Natural killer cell treated with Interleukin-12 subunit alpha and Interleukin-12 subunit beta and Interleukin-15 and Interleukin-18, amount 100 ng/mL, for 72 hours (primary cell): ENCODE data around the gene DLGAP1. TPM values are rescaled to one million over a fixed set of nuclear protein-coding genes. Genes with fewer than 3 reads are reported as not detected.

Source experiments
- ATAC-seq, 2 donors: fragments of 150-1000 bp; cut with Tn5 transposase in 1 of 2; sonication (Bioruptor Pico), chemical (Tn5 transposase) in 1 of 2; 2 replicates each; pipeline ENCODE4 v1.10.0; 2021
- DNase-seq: peaks from one replicate; pipeline ENCODE4 v3.0.0; 2022; ENCODE audit warnings: low spot score
- H3K27ac Mint-ChIP-seq, 2 donors: 1 replicate in 1 of 2; 2 replicates in 1 of 2; pipeline ENCODE4 v1.8.0; 2022; ENCODE audit warnings: mixed read lengths in 2 of 2, mild to moderate bottlenecking in 1 of 2, moderate library complexity in 1 of 2
- H3K27me3 Mint-ChIP-seq, 2 donors: 1 replicate in 1 of 2; 2 replicates in 1 of 2; pipeline ENCODE4 v1.8.0; 2022; ENCODE audit warnings: mixed read lengths in 2 of 2
- H3K36me3 Mint-ChIP-seq: one replicate; pipeline ENCODE4 v1.8.0; 2022; ENCODE audit warnings: mixed read lengths
- H3K4me1 Mint-ChIP-seq, 2 donors: 1 replicate in 1 of 2; 2 replicates in 1 of 2; pipeline ENCODE4 v1.8.0; 2022; ENCODE audit warnings: low read depth in 2 of 2, mixed read lengths in 2 of 2, mild to moderate bottlenecking in 1 of 2
- H3K4me3 Mint-ChIP-seq: one replicate; pipeline ENCODE4 v1.8.0; 2022; ENCODE audit warnings: mixed read lengths
- H3K9me3 Mint-ChIP-seq: 2 replicates; pipeline ENCODE4 v1.8.0; 2022; ENCODE audit warnings: mixed read lengths
- total RNA-seq, 2 donors: library from RNA; stranded (reverse); gene quantifications; one replicate each; pipeline ENCODE4 v1.2.3, GENCODE V29; 2022

DLGAP1 gene
- total RNA-seq, 2 donors from 2014 or later: not detected

DNA sequence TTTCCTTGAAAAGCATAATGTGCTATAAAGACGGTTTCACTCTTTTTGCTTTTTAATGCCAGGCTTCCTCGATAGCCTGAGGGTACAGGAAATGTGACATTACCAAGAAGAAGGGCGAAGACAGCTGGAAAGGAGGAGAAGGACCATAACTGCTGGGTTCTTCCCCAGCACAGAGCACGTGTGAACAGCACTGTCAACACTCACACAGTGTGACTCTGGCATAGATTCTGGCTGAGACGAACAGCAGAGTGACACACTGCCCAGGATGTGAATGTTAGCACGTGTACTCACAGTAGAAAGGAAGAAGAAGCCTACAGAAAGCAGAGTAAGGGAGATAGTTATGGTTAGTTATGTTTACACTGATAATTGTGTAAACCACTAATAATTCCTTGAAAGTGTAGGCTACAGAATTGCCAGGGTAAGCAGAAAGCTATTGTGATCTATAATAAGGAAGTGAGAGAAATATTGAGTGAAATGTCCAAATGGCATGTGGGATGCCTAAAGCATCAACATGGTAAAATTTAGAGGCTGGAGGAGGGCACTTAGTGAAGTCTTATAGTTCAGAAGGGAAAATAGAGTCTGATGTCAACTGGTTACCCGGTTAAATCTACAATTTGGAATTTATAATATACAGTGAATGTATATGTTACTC is 198.2 kb downstream of the DLGAP1 start:
- no peak for DNase-seq
- Mint-ChIP-seq H3K9me3 (no peaks in the 10 kb centered on the region), H3K4me1 (no peaks in the 10 kb centered on the region), H3K27me3 (no peaks in the 10 kb centered on the region), H3K4me3 (no peak overlapping the region), H3K36me3 (no peaks in the 10 kb centered on the region), H3K27ac (no peak overlapping the region)
- no peak for ATAC-seq

DNA sequence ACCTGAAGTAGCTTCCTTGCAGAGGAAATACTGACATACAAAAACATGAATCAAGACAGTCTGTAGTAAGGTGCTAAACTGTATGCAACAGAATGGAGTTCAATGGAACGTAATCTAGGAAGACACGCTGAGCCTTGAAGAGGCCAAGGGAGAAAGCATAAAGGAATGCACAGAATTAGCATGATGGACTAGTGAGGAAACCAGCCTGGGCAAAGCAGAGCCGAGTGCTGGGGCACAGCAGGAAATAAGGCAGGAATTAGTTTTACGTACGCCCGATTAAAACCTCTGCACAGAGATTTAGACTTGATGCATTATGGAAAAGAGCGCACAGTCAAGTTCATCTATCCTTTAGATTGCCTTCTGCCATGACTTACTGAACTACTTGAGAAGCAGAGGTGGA is 200.3 kb downstream of the DLGAP1 start:
- H3K9me3 Mint-ChIP-seq: no peaks in the 10 kb centered on the region
- no peak overlapping the region for H3K27ac Mint-ChIP-seq
- no peak overlapping the region for H3K4me3 Mint-ChIP-seq
- no peaks in the 10 kb centered on the region for H3K4me1 Mint-ChIP-seq
- no peaks in the 10 kb centered on the region for H3K27me3 Mint-ChIP-seq
- DNase-seq (no peak), ATAC-seq (no peak)
- H3K36me3 Mint-ChIP-seq: no peaks in the 10 kb centered on the region

DNA sequence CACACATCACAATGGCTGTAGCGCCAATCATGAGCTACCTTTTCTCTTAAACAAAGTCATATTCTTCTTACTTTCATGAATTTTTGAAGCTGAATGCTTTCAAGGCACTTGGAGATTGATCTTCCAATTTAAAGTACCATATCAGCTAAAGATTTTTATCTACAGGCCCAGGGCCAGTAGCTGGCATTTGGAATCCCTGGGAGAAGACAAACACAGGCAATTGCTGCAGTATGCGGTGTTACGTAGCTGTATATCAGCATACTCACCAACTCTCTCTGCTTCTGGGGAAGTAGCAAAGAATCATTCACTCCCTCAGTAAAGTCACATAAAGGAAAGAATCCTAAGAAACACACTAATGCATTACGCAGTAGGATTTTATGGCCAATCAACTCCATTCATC is 202.3 kb downstream of the DLGAP1 start:
- Mint-ChIP-seq H3K27me3 (no peaks in the 10 kb centered on the region), H3K36me3 (no peaks in the 10 kb centered on the region), H3K4me1 (no peaks in the 10 kb centered on the region), H3K27ac (no peak overlapping the region), H3K4me3 (no peak overlapping the region), H3K9me3 (peaks cover 10% of the 10 kb centered on the region)
- ATAC-seq (no peak), DNase-seq (no peak)

DNA sequence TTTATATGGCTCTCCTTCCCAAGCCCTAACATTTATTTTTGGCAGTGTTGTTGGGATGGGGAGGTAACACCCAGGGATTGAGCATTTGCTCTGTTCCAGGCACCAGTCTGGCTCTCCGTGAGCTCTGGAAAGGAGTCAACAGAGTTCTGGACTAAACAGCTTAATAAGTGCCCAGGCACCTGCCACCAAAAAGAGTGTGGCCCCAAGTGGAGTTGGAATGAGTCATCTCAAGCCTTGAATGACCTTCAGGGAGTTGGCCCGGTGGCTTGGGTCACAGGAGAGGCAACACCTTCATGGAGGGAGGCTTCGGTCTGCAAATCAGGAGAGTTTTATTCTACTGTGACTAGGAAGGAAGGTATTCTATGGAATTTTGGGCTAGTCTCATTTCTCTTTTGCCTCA is 203.2 kb downstream of the DLGAP1 start:
- Mint-ChIP-seq H3K4me1 (no peaks in the 10 kb centered on the region), H3K27ac (no peak overlapping the region), H3K4me3 (no peak overlapping the region), H3K27me3 (no peaks in the 10 kb centered on the region), H3K36me3 (no peaks in the 10 kb centered on the region), H3K9me3 (peaks cover 11% of the 10 kb centered on the region)
- DNase-seq: no peak
- ATAC-seq: no peak

DNA sequence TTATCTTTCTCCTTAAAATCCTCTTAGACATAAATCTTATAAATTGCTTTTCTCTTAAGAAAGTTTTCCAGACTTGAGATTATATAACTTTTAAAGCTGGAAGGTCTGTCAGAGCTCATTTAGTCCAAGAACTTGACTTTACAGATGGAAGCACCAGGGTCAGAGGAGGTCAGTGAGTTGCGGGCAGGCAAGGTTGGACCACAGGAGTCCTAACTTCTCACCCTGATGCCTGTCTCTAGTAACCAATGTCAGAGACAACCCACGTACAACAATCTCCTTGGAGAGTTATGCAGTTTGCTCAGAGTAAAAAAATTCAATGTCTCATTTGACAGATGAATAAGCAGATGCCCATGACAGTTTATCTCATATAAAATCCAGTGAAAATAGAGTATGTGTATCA is 203.9 kb downstream of the DLGAP1 start:
- Mint-ChIP-seq H3K9me3 (peaks cover 14% of the 10 kb centered on the region), H3K4me3 (no peak overlapping the region), H3K36me3 (no peaks in the 10 kb centered on the region), H3K27ac (no peak overlapping the region), H3K27me3 (no peaks in the 10 kb centered on the region), H3K4me1 (no peaks in the 10 kb centered on the region)
- no peak for DNase-seq
- ATAC-seq: no peak

DNA sequence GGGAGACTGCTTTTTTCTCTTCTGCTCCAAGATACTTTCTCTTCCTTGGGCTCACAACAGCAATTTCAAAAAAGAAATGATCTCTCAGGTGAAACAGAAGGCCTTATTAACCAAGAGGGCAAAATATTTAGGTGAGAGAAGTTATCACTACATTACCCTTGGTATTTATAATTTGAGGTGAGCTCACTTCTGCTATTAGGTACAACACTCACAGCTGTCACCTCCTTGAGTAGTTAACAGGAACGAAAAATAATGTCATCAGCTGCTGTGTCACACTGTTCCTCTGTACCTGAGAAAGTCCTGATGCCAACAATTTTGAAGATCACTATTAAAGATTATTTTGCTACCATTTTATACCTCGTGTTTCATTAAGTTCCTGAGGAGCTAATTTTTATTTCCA is 205.0 kb downstream of the DLGAP1 start:
- Mint-ChIP-seq H3K4me3 (no peak overlapping the region), H3K27ac (no peak overlapping the region), H3K9me3 (peaks cover 14% of the 10 kb centered on the region), H3K36me3 (no peaks in the 10 kb centered on the region), H3K4me1 (no peaks in the 10 kb centered on the region), H3K27me3 (no peaks in the 10 kb centered on the region)
- ATAC-seq: no peak
- DNase-seq: no peak

DNA sequence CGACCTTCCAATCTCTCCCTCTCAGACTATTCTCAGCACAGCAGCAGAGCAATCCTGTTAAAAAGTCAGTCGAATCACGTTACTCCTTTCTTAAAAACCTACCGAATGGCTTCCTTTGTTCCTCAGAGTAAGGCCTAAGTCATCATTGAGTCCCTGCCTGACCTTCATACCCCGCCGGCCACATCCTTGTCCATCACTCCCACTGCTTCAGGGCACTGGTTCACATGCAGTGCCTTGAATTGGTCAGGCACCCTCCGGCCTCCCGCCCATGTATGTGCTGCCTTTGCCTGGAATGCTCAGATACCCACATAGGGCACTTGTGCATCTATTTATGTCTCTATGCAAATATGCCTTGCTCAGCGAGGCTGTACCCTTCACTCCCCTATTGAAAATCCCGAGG is 206.4 kb downstream of the DLGAP1 start:
- Mint-ChIP-seq H3K27ac (no peak overlapping the region), H3K4me3 (no peak overlapping the region), H3K27me3 (no peaks in the 10 kb centered on the region), H3K9me3 (peaks cover 14% of the 10 kb centered on the region), H3K4me1 (no peaks in the 10 kb centered on the region), H3K36me3 (no peaks in the 10 kb centered on the region)
- no peak for ATAC-seq
- DNase-seq: no peak

DNA sequence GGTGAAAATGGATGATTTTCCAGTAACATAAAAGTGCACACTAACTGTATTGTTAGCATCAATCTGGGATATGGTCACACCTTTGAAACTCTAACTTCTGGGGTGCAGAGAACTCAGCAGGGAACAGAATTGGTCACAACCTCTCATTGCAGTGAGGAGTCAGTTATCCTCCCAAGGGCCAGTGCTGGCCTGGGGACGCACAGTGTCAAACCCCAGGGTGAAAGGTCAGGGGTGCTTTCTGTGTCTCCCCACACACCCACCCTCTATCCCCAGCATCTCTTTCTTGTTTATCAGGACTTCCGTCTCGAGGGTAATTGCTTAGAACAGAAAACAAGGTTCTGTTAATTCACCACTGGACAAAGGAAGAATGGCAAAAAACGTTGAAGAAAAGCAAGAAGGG is 208.7 kb downstream of the DLGAP1 start:
- Mint-ChIP-seq H3K27me3 (no peaks in the 10 kb centered on the region), H3K4me1 (no peaks in the 10 kb centered on the region), H3K9me3 (peaks cover 14% of the 10 kb centered on the region), H3K27ac (no peak overlapping the region), H3K4me3 (no peak overlapping the region), H3K36me3 (no peaks in the 10 kb centered on the region)
- ATAC-seq (no peak), DNase-seq (no peak)

DNA sequence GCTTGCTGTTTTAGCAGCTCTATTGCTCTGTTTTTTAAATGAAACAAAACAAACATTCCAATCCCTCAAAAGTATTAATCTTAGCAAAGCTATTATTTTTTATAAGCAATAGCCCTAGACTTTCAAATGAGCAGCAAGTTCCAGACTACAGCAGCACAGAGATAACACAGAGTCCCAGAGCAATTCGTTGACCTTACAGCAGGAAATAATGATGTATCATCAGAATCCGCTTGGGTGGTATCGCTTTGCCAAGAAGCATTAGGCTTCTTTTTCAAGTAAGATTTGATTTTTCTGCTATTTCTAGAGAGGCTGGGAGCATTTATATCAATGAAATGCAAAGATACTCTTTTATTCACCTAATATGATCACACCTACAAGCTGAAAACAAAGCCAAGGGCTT is 209.7 kb downstream of the DLGAP1 start:
- DNase-seq: no peak
- peaks cover 14% of the 10 kb centered on the region for H3K9me3 Mint-ChIP-seq
- H3K4me3 Mint-ChIP-seq: no peak overlapping the region
- ATAC-seq: no peak
- H3K36me3 Mint-ChIP-seq: no peaks in the 10 kb centered on the region
- no peak overlapping the region for H3K27ac Mint-ChIP-seq
- H3K27me3 Mint-ChIP-seq: no peaks in the 10 kb centered on the region
- no peaks in the 10 kb centered on the region for H3K4me1 Mint-ChIP-seq

DNA sequence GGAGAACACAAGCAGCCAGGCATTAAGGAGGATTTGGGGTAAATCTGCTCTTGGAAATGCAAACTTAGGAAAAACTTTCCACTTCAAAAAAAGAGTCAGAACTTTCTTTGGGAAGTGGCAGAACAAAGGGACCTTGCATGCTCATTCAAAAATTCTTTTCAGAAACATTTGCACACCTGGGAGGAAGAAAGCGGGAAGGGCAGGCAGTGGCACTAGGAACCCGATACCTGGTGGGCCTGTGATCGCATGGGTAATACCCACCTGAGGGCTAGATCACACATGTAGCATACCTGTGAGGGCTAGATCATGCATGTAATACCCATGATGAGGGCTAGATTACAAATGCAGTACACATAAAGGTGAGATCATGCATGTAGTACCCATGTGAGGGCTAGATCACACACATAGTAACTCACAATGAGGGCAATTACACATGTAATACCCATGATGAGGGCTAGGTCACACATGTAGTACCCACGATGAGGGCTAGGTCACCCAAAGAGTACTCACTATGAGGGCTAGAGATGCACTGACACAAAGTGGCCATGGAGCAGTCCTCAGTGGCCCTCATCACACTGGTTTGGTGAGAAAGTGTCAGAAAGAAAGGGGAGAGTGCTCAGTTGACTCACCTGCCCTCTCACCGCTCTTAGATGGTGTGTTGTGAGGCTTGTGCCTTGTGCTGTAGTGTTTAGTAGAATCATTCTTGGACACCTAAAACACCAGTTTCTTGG is 212.5 kb downstream of the DLGAP1 start:
- ATAC-seq: no peak
- no peaks in the 10 kb centered on the region for H3K36me3 Mint-ChIP-seq
- no peaks in the 10 kb centered on the region for H3K27me3 Mint-ChIP-seq
- H3K9me3 Mint-ChIP-seq: peaks cover 4% of the 10 kb centered on the region
- DNase-seq: no peak
- no peaks in the 10 kb centered on the region for H3K4me1 Mint-ChIP-seq
- H3K27ac Mint-ChIP-seq: no peak overlapping the region
- H3K4me3 Mint-ChIP-seq: no peak overlapping the region

DNA sequence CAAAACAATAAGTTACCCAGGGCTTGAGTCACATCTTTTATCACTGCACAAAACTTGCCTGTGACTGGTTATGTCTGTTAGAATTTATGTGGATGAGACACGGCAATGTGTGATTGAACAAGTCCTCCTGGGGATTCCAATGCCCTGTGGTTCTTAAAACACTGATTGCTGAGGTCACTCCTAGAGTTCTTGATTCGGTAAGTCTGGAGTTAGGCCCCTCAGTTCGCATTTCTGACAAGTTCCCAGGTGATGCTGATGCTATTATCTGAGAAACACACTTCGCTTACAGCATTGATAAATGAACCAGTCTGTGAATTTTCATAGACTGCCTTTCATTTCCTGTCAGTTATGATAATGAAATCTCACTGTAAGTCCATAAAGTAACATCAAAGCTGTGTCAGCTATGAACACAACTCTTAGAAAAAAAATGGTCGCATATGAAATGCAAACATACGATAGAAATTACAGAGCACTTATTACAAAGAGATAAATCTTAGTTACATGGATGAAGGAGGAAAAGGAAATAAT is 214.0 kb downstream of the DLGAP1 start:
- H3K4me1 Mint-ChIP-seq: no peaks in the 10 kb centered on the region
- H3K4me3 Mint-ChIP-seq: no peak overlapping the region
- H3K27me3 Mint-ChIP-seq: no peaks in the 10 kb centered on the region
- H3K36me3 Mint-ChIP-seq: no peaks in the 10 kb centered on the region
- no peaks in the 10 kb centered on the region for H3K9me3 Mint-ChIP-seq
- no peak overlapping the region for H3K27ac Mint-ChIP-seq
- no peak for ATAC-seq
- DNase-seq: no peak

DNA sequence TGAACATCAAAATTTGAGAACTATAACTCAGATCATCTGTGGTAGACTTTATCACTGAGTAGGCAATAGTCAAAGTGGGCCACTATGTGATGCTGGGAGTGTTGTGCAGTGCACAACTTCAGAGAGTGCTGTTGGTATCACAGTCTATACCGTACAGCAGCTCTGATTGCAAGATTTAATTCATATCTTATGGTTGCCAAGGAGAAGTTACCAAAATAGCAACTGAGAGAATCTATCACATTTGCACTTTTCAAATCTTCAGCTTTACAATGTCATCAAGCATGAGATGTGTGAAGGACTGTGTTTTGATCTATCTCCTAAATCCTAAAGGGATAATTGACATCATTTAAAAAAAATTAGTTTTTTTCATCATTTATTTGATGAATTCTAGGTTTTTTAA is 216.1 kb downstream of the DLGAP1 start:
- H3K27me3 Mint-ChIP-seq: no peaks in the 10 kb centered on the region
- no peaks in the 10 kb centered on the region for H3K36me3 Mint-ChIP-seq
- H3K9me3 Mint-ChIP-seq: no peaks in the 10 kb centered on the region
- H3K27ac Mint-ChIP-seq: no peak overlapping the region
- no peak overlapping the region for H3K4me3 Mint-ChIP-seq
- ATAC-seq (no peak), DNase-seq (no peak)
- H3K4me1 Mint-ChIP-seq: no peaks in the 10 kb centered on the region

DNA sequence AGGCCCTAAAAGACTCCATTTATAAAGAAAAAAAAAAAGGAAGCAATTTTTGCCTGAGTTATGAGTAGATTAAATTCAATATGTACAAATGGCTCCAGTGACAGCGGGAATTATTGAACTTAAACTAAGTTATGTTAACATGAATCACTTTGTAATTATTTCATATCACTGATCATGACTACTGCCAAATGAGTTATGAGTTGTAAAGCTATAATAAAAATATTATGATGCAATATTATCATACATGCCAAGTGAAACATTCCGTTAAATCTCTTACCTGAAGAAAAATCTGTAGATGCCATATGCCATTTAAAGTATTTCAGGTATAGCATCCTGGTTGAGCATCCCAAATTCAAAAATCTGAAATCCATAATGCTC is 217.5 kb downstream of the DLGAP1 start:
- no peak overlapping the region for H3K27ac Mint-ChIP-seq
- no peaks in the 10 kb centered on the region for H3K36me3 Mint-ChIP-seq
- ATAC-seq (no peak), DNase-seq (no peak)
- no peaks in the 10 kb centered on the region for H3K27me3 Mint-ChIP-seq
- H3K4me3 Mint-ChIP-seq: no peak overlapping the region
- no peaks in the 10 kb centered on the region for H3K4me1 Mint-ChIP-seq
- peaks cover 6% of the 10 kb centered on the region for H3K9me3 Mint-ChIP-seq

DNA sequence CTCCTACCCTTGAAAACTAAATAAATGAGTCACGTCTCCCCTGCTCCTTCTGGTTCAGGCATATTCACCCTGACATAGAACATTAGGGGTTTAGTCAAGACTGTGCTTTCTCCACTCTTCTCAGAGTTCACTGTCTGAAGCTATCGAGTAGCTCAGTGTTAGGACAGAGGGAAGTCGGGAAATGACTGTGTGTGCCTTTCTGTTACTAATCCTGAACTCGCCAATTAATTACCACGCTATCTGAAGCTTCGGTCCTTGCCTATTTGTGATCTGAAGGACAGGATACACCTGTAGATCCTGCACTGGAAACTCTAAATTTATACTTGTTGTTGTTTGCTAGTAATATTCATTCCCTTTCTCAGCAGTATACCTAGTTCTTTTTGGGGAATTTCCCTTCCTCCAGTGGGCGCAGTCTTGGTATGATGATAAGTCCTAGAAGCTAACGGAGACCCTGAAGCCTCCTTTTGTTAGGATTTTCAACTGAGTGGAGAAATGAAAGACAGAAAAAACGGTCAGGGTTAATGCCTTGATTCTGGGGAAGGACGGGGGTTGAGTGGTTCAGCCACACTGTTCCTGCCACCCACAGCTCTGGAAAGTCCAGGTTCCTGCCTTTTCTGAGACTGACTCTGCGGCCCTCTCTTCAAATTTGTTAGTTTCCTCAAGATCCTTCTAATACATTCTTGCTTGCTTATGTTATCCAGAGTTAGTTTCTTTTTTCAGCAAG is 218.0 kb downstream of the DLGAP1 start:
- no peak overlapping the region for H3K4me3 Mint-ChIP-seq
- H3K4me1 Mint-ChIP-seq: no peaks in the 10 kb centered on the region

More for the DNA sequence above, 218.0 kb downstream of the DLGAP1 start:
- ATAC-seq (no peak), DNase-seq (no peak)
- H3K27ac Mint-ChIP-seq: no peak overlapping the region
- peaks cover 6% of the 10 kb centered on the region for H3K9me3 Mint-ChIP-seq
- H3K36me3 Mint-ChIP-seq: no peaks in the 10 kb centered on the region
- no peaks in the 10 kb centered on the region for H3K27me3 Mint-ChIP-seq
